ENCODE results near the gene MPPED1. TPM values are rescaled to one million over a fixed set of nuclear protein-coding genes. Genes with fewer than 3 reads are reported as not detected.

The MPPED1 gene
- total RNA-seq, 1 experiment from 2014 or later = 0.35 TPM

GRCh38 chr22:43363315-43364168 lies 48.3 kb upstream of the MPPED1 start:
- peaks cover 12% of the 10 kb centered on the region for H3K9me3 Mint-ChIP-seq
- POLR2A ChIA-PET = interaction anchor here (0.8 to 1.0 kb wide), 2 partner anchors 15 to 91 kb away, joined by 3 to 4 read pairs; no protein-coding TSS in a partner anchor
- H3K4me1 Mint-ChIP-seq = peaks cover 11% of the 10 kb centered on the region
- DNase-seq (ENCODE audit: low spot score) = no peak
- CTCF ChIA-PET = interaction anchor here (0.8 to 3.4 kb wide), 6 partner anchors 17 to 132 kb away, joined by 4 to 18 read pairs (median 9); no protein-coding TSS in a partner anchor
- no peaks in the 10 kb centered on the region; the same call in 1 of the 2 replicates for H3K27me3 Mint-ChIP-seq (ENCODE audit: low read depth)
- no peak overlapping the region; the same call in 1 of the 2 replicates for H3K27ac Mint-ChIP-seq
- peaks cover 4% of the 10 kb centered on the region for H3K36me3 Mint-ChIP-seq
- TF ChIP-seq PRDM15 (CRISPR knock-in tag; IDR thresholded peaks at IDR 0.05) = no peak
- no peak for TF ChIP-seq USF1 (CRISPR knock-in tag; IDR thresholded peaks at IDR 0.05)
- no peak for TF ChIP-seq RELA (CRISPR knock-in tag; IDR thresholded peaks at IDR 0.05; ENCODE audit: borderline replicate concordance)
- TF ChIP-seq HMGXB4 (CRISPR knock-in tag; IDR thresholded peaks at IDR 0.05) = no peak
- no peak for TF ChIP-seq SMAD4 (CRISPR knock-in tag; IDR thresholded peaks at IDR 0.05)
- no peak overlapping the region for H3K4me3 Mint-ChIP-seq
- ATAC-seq = 0 out of 2 replicates have a peak, but pooled peaks have one; percentile 38

- ChIA-PET POLR2A (interaction anchor here (1.0 kb wide), 1 partner anchor 14 kb away, joined by 4 read pairs; no protein-coding TSS in a partner anchor), CTCF (interaction anchor here (0.8 to 3.4 kb wide), 5 partner anchors 18 to 133 kb away, joined by 5 to 18 read pairs (median 12); no protein-coding TSS in a partner anchor)
- Mint-ChIP-seq H3K27me3 (ENCODE audit: low read depth) (no peaks in the 10 kb centered on the region; the same call in 1 of the 2 replicates), H3K36me3 (peaks cover 4% of the 10 kb centered on the region), H3K4me3 (no peak overlapping the region), H3K27ac (no peak overlapping the region), H3K4me1 (peaks cover 11% of the 10 kb centered on the region), H3K9me3 (peaks cover 12% of the 10 kb centered on the region)
- DNase-seq (ENCODE audit: low spot score) = no peak
- TF ChIP-seq JUN (CRISPR knock-in tag; IDR thresholded peaks at IDR 0.05) = no peak
- TF ChIP-seq SP1 (CRISPR knock-in tag; conservative IDR thresholded peaks at IDR 0.05) = no peak
- ATAC-seq = no peak
Observed at GRCh38 chr22:43364169-43364435, 47.7 kb upstream of the MPPED1 start.

- peaks cover 12% of the 10 kb centered on the region for H3K9me3 Mint-ChIP-seq
- ChIA-PET CTCF (interaction anchor here (1.2 to 3.4 kb wide), 4 partner anchors 20 to 96 kb away, joined by 4 to 18 read pairs (median 8); no protein-coding TSS in a partner anchor), POLR2A (no interaction called here)
- no peak for DNase-seq (ENCODE audit: low spot score)
- peaks cover 19% of the 10 kb centered on the region for H3K4me1 Mint-ChIP-seq
- TF ChIP-seq HMGXB4 (CRISPR knock-in tag; IDR thresholded peaks at IDR 0.05) (no peak), CREM (CRISPR knock-in tag; IDR thresholded peaks at IDR 0.05) (no peak), IRF2 (CRISPR knock-in tag; IDR thresholded peaks at IDR 0.05; ENCODE audit: borderline replicate concordance, low read depth) (no peak)
- no peaks in the 10 kb centered on the region; the same call in 1 of the 2 replicates for H3K27me3 Mint-ChIP-seq (ENCODE audit: low read depth)
- no peak overlapping the region for H3K4me3 Mint-ChIP-seq
- no peak overlapping the region for H3K27ac Mint-ChIP-seq
- no peak for ATAC-seq
- H3K36me3 Mint-ChIP-seq = peaks cover 4% of the 10 kb centered on the region
Observed at GRCh38 chr22:43365715-43366440, 45.9 kb upstream of the MPPED1 start.

Data from WTC11 (cell line).